B cell (primary cell): ENCODE results near the gene SF1.

ENCODE experiments used
- EZH2 ChIP-seq: IDR thresholded peaks from 2 replicates; pipeline ENCODE4 v1.6.1; 2012; ENCODE audit warnings: borderline replicate concordance, low read depth, mild to moderate bottlenecking, moderate library complexity, low read length; ENCODE audit not compliant: insufficient read depth, poor library complexity, severe bottlenecking
- TF ChIP-seq, protein P1 (sequence below): fragments of 200-600 bp; IDR thresholded peaks from one replicate; pipeline ENCODE4 v1.8.0; 2022; ENCODE audit warnings: antibody characterized with exemption, mild to moderate bottlenecking

DNA sequence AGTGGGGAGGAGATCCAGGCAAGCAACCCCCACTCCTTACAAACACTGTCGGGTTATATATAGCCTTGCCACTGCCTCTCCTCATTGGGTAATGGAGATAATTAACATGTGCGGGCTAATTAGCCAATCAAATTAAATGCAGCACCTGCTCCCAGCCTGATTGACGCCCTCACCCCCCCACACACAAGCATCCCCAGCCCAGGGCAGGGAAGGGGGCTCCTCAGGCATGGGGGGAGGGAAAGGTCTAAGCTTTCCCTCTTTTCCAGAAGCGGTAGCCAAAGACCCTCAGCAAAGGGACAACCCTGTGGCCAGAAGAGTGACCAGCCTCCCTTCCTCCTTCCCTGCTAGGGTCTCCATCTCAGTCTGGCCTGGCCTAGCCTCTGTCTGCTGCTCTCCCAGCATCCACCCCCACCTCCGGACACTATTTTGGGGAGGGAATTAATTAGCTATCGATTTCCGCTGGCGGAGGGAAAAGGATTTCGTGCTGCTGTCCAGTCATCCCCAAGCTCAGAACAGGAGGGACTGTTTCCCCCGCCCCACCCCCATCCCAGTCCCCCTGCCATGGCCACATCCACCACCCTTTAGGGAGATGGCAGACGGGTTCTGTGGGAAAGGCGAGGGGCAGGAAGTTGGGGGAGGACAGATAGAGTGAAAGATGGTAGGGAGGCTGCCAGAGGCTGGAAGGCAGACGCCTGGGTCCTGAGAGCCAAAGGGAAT, 62.4 kb downstream of the SF1 start:
- TF ChIP-seq EZH2, result no peak
- TF ChIP-seq, protein P1, sequence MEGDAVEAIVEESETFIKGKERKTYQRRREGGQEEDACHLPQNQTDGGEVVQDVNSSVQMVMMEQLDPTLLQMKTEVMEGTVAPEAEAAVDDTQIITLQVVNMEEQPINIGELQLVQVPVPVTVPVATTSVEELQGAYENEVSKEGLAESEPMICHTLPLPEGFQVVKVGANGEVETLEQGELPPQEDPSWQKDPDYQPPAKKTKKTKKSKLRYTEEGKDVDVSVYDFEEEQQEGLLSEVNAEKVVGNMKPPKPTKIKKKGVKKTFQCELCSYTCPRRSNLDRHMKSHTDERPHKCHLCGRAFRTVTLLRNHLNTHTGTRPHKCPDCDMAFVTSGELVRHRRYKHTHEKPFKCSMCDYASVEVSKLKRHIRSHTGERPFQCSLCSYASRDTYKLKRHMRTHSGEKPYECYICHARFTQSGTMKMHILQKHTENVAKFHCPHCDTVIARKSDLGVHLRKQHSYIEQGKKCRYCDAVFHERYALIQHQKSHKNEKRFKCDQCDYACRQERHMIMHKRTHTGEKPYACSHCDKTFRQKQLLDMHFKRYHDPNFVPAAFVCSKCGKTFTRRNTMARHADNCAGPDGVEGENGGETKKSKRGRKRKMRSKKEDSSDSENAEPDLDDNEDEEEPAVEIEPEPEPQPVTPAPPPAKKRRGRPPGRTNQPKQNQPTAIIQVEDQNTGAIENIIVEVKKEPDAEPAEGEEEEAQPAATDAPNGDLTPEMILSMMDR, result no peak
